Kidney (tissue), 14 donors: Measurements from ENCODE around the gene KCNH4. TPM values are rescaled to one million over a fixed set of nuclear protein-coding genes. Genes with fewer than 3 reads are reported as not detected.
A peak's percentile ranks its signal among the peaks of the same experiment; 100 is the strongest.

Source experiments
- DNase-seq, 5 donors: peaks; one replicate each; pipeline ENCODE4 v3.0.0-alpha.2; 2013 to 2020
- FAIRE-seq: peaks from 2 replicates; lab custom pipeline; 2012; peaks lifted over from hg19 to GRCh38; lab: Jason Lieb, UNC
- H3K27ac ChIP-seq, 2 donors: one replicate each; pipeline ENCODE4 v1.7.0; 2013; ENCODE audit warnings: low read depth in 2 of 2, low read length in 2 of 2, inconsistent platforms in 1 of 2
- H3K27me3 ChIP-seq: one replicate; pipeline ENCODE4 v1.7.1; 2013; ENCODE audit warnings: low read length, inconsistent platforms; ENCODE audit not compliant: control insufficient read depth, insufficient read depth
- H3K36me3 ChIP-seq, 3 donors: one replicate each; pipeline versions ENCODE4 v1.7.0 to v1.7.1; 2013; ENCODE audit warnings: low read length in 3 of 3, control low read depth in 1 of 3, inconsistent platforms in 1 of 3; ENCODE audit not compliant: insufficient read depth in 3 of 3, control insufficient read depth in 2 of 3
- H3K4me1 ChIP-seq, 3 donors: one replicate each; pipeline versions ENCODE4 v1.7.0 to v1.7.1; 2013; ENCODE audit warnings: low read length in 3 of 3, inconsistent platforms in 1 of 3, low read depth in 1 of 3; ENCODE audit not compliant: control insufficient read depth in 2 of 3, insufficient read depth in 2 of 3
- H3K4me3 ChIP-seq, 3 donors: one replicate each; pipeline versions ENCODE4 v1.7.0 to v1.8.1; 2013; ENCODE audit warnings: low read length in 3 of 3, control low read depth in 1 of 3, inconsistent platforms in 1 of 3
- H3K9ac ChIP-seq, 3 donors: one replicate each; pipeline versions ENCODE4 v1.7.0 to v1.7.1; 2013; ENCODE audit warnings: low read length in 3 of 3, control low read depth in 1 of 3, inconsistent platforms in 1 of 3
- H3K9me3 ChIP-seq, 3 donors: one replicate each; pipeline versions ENCODE4 v1.7.0 to v1.7.1; 2013; ENCODE audit warnings: low read length in 3 of 3, control low read depth in 1 of 3, inconsistent platforms in 1 of 3; ENCODE audit not compliant: control insufficient read depth in 2 of 3, insufficient read depth in 1 of 3
- intact Hi-C: fragments of 100-400 bp; cut with DNase I; formaldehyde crosslinking; loops from one replicate; pipeline ENCODE4 v1.11.1; 2022
- polyA plus RNA-seq: library from polyadenylated mRNA; stranded (reverse); fragments of 350-450 nt; fragmentation: Illumina TruSeq; extraction: RNeasy Lipid Tissue Mini Kit (QIAGEN cat#74804); gene quantifications from one replicate; pipeline ENCODE4 v1.2.3, GENCODE V29; 2014; ENCODE audit warnings: low read depth, low replicate concordance; ENCODE audit not compliant: insufficient read depth
- total RNA-seq: library from RNA; stranded (reverse); fragmentation: NEBNext Ultra II Directional; extraction: Animal tissue kit (Norgen Biotek cat#: 25700); gene quantifications from one replicate; pipeline ENCODE4 v1.2.1, GENCODE V29; 2021
- TF ChIP-seq, protein P1 (sequence below): IDR thresholded peaks from 3 replicates; pipeline ENCODE4 v1.5.1; 2012; ENCODE audit warnings: mild to moderate bottlenecking, moderate library complexity, borderline replicate concordance; ENCODE audit not compliant: insufficient read depth; ENCODE audit errors: extremely low read depth
- donor health status: control.
- donor health status: control.
- donor health status: control.
- donor health status: control.
- donor health status: control.
- donor health status: DM: yes; HTN: yes; CAD: no.
- donor health status: Normal renal cell carcinoma (clear cell type).

KCNH4 gene
- total and polyA plus RNA-seq, 2 donors from 2014 or later, result 0.35 TPM; not detected in 1

DNA sequence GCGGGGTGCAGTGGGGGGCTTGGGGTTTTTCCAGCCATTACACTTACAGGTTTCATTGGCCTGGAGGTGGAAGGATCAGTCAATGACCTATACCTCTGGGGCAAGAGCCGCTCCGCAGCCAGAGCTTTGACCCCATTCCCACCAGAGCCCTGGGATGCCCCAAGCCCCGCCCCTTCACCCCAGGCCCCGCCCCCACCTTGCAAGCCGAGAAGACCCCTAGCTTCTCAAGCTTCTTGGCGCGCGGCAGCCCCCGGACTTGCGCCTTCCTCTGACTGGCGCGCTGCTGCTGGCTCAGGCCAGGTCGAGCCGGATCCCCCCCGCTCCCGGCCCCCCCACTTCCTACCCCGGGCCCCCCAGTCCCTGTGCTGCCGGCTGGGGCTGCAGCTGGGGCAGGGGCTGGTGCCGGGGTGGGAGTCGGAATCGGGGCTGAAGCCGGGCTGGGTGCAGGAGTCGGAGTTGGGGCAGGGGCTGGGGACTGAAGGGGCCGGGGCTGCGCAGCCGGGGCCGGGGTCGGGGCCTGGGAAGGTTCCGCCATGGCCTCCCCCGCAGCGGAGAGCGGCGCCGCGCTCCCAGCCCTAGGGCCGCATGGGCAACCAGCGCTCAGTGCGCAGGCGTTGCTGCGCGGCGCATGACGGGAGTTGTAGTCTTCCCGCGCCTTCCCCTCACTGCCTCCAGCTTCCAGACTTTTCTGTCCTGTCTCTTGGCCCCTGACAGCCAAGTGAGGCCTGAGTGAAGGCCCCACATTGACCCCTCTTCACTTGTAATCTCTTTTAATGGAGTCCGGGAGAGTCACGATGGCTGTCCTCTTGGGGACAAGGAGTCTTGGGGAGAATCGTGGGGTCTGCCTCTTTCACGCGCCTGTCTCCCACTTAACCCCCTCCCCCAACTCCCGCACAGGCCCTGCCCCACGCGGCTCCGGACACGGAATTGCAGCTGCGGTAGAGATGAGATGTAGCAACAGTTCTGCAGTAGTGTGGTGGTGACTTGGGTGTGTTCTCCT, 59.9 kb downstream of the KCNH4 start, which contains the start of gene KAT2A:
Gene KAT2A (minus strand): TSS at position 598 of the 1,000 bp plus-strand sequence. CDS start 63 bp downstream, at position 535.
- Histone ChIP-seq H3K27me3 (no peaks in the 10 kb centered on the region), H3K9ac (peak within 1 kb of the TSS in 1 of 3 donors; percentile 53), H3K36me3 (peaks cover 2 to 21% (median 4%) of the 10 kb centered on the region in 3 donors), H3K4me1 (peaks cover 0 to 9% (median 6%) of the 10 kb centered on the region in 3 donors), H3K4me3 (peak within 1 kb of the TSS in 1 of 3 donors; percentile 46), H3K27ac (peak within 1 kb of the TSS; percentile 18 to 55), H3K9me3 (no peaks in the 10 kb centered on the region)
- intact Hi-C loops, result no loop called here
- FAIRE-seq (no peak), DNase-seq (peak; percentile 83 to 94 (median 90))
- TF ChIP-seq, protein P1, sequence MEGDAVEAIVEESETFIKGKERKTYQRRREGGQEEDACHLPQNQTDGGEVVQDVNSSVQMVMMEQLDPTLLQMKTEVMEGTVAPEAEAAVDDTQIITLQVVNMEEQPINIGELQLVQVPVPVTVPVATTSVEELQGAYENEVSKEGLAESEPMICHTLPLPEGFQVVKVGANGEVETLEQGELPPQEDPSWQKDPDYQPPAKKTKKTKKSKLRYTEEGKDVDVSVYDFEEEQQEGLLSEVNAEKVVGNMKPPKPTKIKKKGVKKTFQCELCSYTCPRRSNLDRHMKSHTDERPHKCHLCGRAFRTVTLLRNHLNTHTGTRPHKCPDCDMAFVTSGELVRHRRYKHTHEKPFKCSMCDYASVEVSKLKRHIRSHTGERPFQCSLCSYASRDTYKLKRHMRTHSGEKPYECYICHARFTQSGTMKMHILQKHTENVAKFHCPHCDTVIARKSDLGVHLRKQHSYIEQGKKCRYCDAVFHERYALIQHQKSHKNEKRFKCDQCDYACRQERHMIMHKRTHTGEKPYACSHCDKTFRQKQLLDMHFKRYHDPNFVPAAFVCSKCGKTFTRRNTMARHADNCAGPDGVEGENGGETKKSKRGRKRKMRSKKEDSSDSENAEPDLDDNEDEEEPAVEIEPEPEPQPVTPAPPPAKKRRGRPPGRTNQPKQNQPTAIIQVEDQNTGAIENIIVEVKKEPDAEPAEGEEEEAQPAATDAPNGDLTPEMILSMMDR, result no peak

DNA sequence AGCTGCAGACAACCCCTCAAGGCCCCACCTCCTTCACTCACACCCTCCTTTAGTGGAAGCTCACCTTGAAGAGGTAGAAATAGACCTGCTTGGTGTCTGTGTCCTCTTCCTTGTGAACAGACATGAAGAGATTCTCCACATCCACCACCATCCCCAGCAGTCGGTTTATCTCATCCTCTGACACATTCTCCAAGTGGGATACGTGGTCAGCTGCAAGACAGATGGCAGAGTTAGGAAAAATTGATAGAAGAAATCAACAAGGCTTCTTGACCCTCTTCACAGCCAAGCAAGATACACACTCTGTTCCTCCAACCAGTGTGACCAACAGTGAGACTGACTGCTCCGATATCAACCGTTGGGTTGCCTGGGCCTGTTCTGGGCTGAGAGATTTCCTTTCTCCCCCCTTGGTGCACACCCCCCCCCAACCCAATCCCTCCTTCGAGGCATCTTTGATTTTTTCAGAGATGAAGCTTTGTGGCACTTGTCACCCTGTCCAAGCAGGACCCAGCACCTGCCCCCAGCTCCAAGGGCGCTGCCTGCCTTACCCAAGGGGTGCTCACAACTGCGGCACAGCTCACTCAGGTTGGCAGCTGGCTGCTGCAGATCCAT, 60.7 kb downstream of the KCNH4 start:
- H3K27me3 ChIP-seq, result no peaks in the 10 kb centered on the region
- H3K4me3 ChIP-seq, result peak overlapping the region in 1 of 3 donors; percentile 46
- H3K27ac ChIP-seq, result no peak overlapping the region
- no peak for FAIRE-seq
- intact Hi-C loops, result no loop called here
- no peaks in the 10 kb centered on the region for H3K9me3 ChIP-seq
- H3K4me1 ChIP-seq, result peaks cover 0 to 9% (median 6%) of the 10 kb centered on the region in 3 donors
- no peak for DNase-seq
- no peak overlapping the region for H3K9ac ChIP-seq
- TF ChIP-seq, protein P1, result no peak
- peaks cover 0 to 13% (median 0%) of the 10 kb centered on the region in 3 donors for H3K36me3 ChIP-seq

DNA sequence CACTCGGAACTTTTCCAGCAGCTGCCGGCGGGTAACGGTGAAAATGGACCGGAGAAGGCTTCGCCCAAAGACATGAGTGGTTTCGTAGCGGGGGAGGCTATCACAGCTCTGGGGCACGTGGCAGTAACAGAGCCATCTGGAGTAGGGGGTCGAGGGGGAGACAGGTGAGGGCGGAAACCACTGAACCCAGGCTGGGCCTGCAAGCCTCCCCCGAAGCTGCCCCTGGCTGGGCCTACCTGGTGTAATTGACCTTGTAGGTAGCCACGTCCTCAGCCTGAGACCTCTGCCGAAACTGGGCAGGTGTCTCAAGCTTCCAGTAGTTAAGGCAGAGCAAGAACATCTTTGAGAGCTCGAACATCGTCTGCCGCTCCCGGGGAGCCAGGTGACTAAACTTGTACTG, 61.6 kb downstream of the KCNH4 start:
- Histone ChIP-seq H3K9me3 (no peaks in the 10 kb centered on the region), H3K4me1 (peaks cover 0 to 9% (median 6%) of the 10 kb centered on the region in 3 donors), H3K27ac (no peak overlapping the region), H3K9ac (no peak overlapping the region), H3K4me3 (no peak overlapping the region), H3K27me3 (no peaks in the 10 kb centered on the region), H3K36me3 (peaks cover 0 to 9% (median 2%) of the 10 kb centered on the region in 3 donors)
- DNase-seq (no peak), FAIRE-seq (no peak)
- TF ChIP-seq, protein P1, result no peak
- intact Hi-C loops, result loop anchor here (5.0 kb wide), 1 partner anchor 157 kb away; no protein-coding TSS in a partner anchor
